ENCODE data around the gene RAB15. TPM values are rescaled to one million over a fixed set of nuclear protein-coding genes. Genes with fewer than 3 reads are reported as not detected.
A peak's percentile ranks its signal among the peaks of the same experiment; 100 is the strongest.

RAB15 gene
- total and polyA plus RNA-seq, 2 donors (not counting 3 experiments of a cell fraction or from before 2014, with no cell fraction given): 24.9 to 33.3 TPM

DNA sequence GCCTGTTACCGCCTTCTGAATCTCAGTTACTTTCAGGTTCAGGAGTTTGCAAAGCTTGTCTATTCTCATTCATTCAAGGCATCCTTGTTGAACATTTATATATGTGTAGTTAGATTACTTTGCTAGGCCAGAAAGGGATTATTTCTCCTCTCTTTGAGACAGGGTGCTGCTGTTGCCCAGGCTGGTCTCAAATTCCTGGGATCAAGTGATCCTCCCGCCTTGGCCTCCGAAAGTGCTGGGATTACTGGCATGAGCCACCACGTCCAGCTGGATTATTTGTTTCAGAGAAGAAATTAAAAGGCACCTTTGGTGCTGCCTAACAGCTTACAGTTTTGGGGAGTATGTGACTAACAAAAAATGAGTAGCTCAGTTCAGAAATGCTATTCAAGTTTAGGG, 57.1 kb downstream of the RAB15 start:
- peaks cover 6 to 8% of the 10 kb centered on the region in 2 experiments for H3K27me3 ChIP-seq (ENCODE audit: control insufficient read depth in 2 of 2, insufficient read depth in 2 of 2, low read length in 2 of 2)
- peak overlapping the region; percentile 92 for H2AFZ ChIP-seq (ENCODE audit: low read depth, low read length)
- H3K4me3 ChIP-seq (replicated peaks in 1 of 3; ENCODE audit: insufficient read depth in 1 of 3, low read depth in 1 of 3, low read length in 3 of 3): peak overlapping the region; percentile 80 to 96 (median 94)
- BruUV-seq (replicated peaks): no TSS peak
- H3K9ac ChIP-seq (replicated peaks; ENCODE audit: extremely low read depth, insufficient read depth, low read length): peak overlapping the region; percentile 98
- H3K79me2 ChIP-seq (ENCODE audit: control insufficient read depth, insufficient read depth, low read length): peaks cover 33% of the 10 kb centered on the region
- H3K4me1 ChIP-seq (ENCODE audit: control insufficient read depth, extremely low read depth, insufficient read depth, low read length): peaks cover 16% of the 10 kb centered on the region
- CTCF ChIA-PET: interaction anchor here (1.3 to 1.7 kb wide), 2 partner anchors 9 to 105 kb away, joined by 4 to 11 read pairs; no protein-coding TSS in a partner anchor
- peak overlapping the region; percentile 81 for H3K27ac ChIP-seq (ENCODE audit: insufficient read depth, low read depth, low read length)
- H4K20me1 ChIP-seq (replicated peaks; ENCODE audit: control insufficient read depth, extremely low read depth, insufficient read depth, low read length): no peaks in the 10 kb centered on the region
- TF ChIP-seq MYC (IDR thresholded peaks at IDR 0.05; ENCODE audit: low read depth, low read length) (no peak), FOS (IDR thresholded peaks at IDR 0.05; ENCODE audit: borderline replicate concordance, insufficient read depth, low read length) (no peak), POLR2A (IDR thresholded peaks at IDR 0.05; ENCODE audit: low read depth, low read length) (no peak), CTCF (IDR thresholded peaks at IDR 0.05; ENCODE audit: extremely low read depth in 1 of 2, insufficient read depth in 1 of 2, low read depth in 1 of 2, low read length in 2 of 2) (no peak), JUN (IDR thresholded peaks at IDR 0.05; ENCODE audit: borderline replicate concordance, insufficient read depth, insufficient read length, low read depth) (no peak), POLR2AphosphoS5 (IDR thresholded peaks at IDR 0.05; ENCODE audit: insufficient read depth, low read depth, low read length) (no peak), GATA2 (IDR thresholded peaks at IDR 0.05; ENCODE audit: insufficient read depth, insufficient read length, low read depth, low read length) (no peak), EZH2 (IDR thresholded peaks at IDR 0.05; ENCODE audit: borderline replicate concordance, low read depth, low read length, severe bottlenecking) (no peak)
- TF ChIP-seq, protein P1, sequence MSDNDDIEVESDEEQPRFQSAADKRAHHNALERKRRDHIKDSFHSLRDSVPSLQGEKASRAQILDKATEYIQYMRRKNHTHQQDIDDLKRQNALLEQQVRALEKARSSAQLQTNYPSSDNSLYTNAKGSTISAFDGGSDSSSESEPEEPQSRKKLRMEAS (IDR thresholded peaks at IDR 0.05; ENCODE audit: insufficient read depth, insufficient read length): no peak
- peak overlapping the region; percentile 97 for H3K4me2 ChIP-seq (ENCODE audit: insufficient read depth, low read length)
- H3K9me1 ChIP-seq (replicated peaks; ENCODE audit: control insufficient read depth, extremely low read depth, insufficient read depth, low read length): no peaks in the 10 kb centered on the region
- POLR2A ChIA-PET: interaction anchor here (0.6 to 1.5 kb wide), 2 partner anchors 10 to 22 kb away, joined by 3 to 4 read pairs; no protein-coding TSS in a partner anchor
- DNase-seq (ENCODE audit: low read depth, low spot score) (no peak), FAIRE-seq (peak; percentile 58)
- H3K9me3 ChIP-seq (replicated peaks; ENCODE audit: control insufficient read depth, insufficient read depth, low read length): no peaks in the 10 kb centered on the region
- intact Hi-C loops (cut with micrococcal nuclease) (no loop called here), dilution Hi-C loops (cut with MboI; ENCODE audit: extremely low pct_ligation_motif_present, low sequenced_read_pairs) (no loop called here)
- H3K36me3 ChIP-seq (ENCODE audit: control insufficient read depth in 2 of 2, extremely low read depth in 1 of 2, insufficient read depth in 2 of 2, low read length in 2 of 2): no peaks in the 10 kb centered on the region

All from endothelial cell of umbilical vein (primary cell).